ENCODE measurements around the gene CBR3.
"Not testable (repeated sequence)": the region's sequence is repeated elsewhere in the genome, so short reads cannot be mapped to it uniquely, and the experiment has no call there.

CBR3 gene

GRCh38 chr21:36127250-36127904 is 7.5 kb upstream of the CBR3 start:
- no peak overlapping the region for H3K4me3 ChIP-seq (ENCODE audit: low read depth, low read length)
- DNase-seq (ENCODE audit: low read depth): no peak
- TF ChIP-seq, protein P1, sequence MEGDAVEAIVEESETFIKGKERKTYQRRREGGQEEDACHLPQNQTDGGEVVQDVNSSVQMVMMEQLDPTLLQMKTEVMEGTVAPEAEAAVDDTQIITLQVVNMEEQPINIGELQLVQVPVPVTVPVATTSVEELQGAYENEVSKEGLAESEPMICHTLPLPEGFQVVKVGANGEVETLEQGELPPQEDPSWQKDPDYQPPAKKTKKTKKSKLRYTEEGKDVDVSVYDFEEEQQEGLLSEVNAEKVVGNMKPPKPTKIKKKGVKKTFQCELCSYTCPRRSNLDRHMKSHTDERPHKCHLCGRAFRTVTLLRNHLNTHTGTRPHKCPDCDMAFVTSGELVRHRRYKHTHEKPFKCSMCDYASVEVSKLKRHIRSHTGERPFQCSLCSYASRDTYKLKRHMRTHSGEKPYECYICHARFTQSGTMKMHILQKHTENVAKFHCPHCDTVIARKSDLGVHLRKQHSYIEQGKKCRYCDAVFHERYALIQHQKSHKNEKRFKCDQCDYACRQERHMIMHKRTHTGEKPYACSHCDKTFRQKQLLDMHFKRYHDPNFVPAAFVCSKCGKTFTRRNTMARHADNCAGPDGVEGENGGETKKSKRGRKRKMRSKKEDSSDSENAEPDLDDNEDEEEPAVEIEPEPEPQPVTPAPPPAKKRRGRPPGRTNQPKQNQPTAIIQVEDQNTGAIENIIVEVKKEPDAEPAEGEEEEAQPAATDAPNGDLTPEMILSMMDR (IDR thresholded peaks at IDR 0.05; ENCODE audit: low read depth, low read length, missing control alignments): no peak

- no peak for DNase-seq (ENCODE audit: low read depth)
Measured at GRCh38 chr21:36127977-36128376, 6.9 kb upstream of the CBR3 start.

GRCh38 chr21:36129219-36129618 is 5.7 kb upstream of the CBR3 start:
- TF ChIP-seq, protein P1 (IDR thresholded peaks at IDR 0.05; ENCODE audit: low read depth, low read length, missing control alignments): no peak
- no peak for DNase-seq (ENCODE audit: low read depth)

More at GRCh38 chr21:36127977-36128376, 6.9 kb upstream of the CBR3 start:
- no peak overlapping the region for H3K4me3 ChIP-seq (ENCODE audit: low read depth, low read length)
- TF ChIP-seq, protein P1 (IDR thresholded peaks at IDR 0.05; ENCODE audit: low read depth, low read length, missing control alignments): no peak

GRCh38 chr21:36130414-36130762 is 4.5 kb upstream of the CBR3 start:
- H3K4me3 ChIP-seq (ENCODE audit: low read depth, low read length); DNase-seq (ENCODE audit: low read depth): not testable (repeated sequence)

More at GRCh38 chr21:36129219-36129618, 5.7 kb upstream of the CBR3 start:
- H3K4me3 ChIP-seq (ENCODE audit: low read depth, low read length): no peak overlapping the region

- not testable (repeated sequence) for DNase-seq (ENCODE audit: low read depth); H3K4me3 ChIP-seq (ENCODE audit: low read depth, low read length)
Measured at GRCh38 chr21:36130839-36131238, 4.0 kb upstream of the CBR3 start.

- H3K4me3 ChIP-seq (ENCODE audit: low read depth, low read length): no peak overlapping the region
- TF ChIP-seq, protein P1 (IDR thresholded peaks at IDR 0.05; ENCODE audit: low read depth, low read length, missing control alignments): no peak
- DNase-seq (ENCODE audit: low read depth): no peak
Measured at GRCh38 chr21:36132696-36133095, 2.2 kb upstream of the CBR3 start.

- DNase-seq (ENCODE audit: low read depth): no peak
- H3K4me3 ChIP-seq (ENCODE audit: low read depth, low read length): peak overlapping the region; percentile 62
- TF ChIP-seq, protein P1 (IDR thresholded peaks at IDR 0.05; ENCODE audit: low read depth, low read length, missing control alignments): no peak
Measured at GRCh38 chr21:36135391-36136102, 668 bp downstream of the CBR3 start.

- not testable (repeated sequence) for DNase-seq (ENCODE audit: low read depth); H3K4me3 ChIP-seq (ENCODE audit: low read depth, low read length)
Measured at GRCh38 chr21:36139791-36140190, 4.9 kb downstream of the CBR3 start.
